HL-60/S4 treated with retinoic acid at 250 ng/mL for 4 days and 3 days (cell line): ENCODE measurements around the gene RPL10.

Experiments used
- in situ Hi-C: fragments of 300-500 bp; cut with MboI; formaldehyde crosslinking; loops from 2 replicates; pipeline ENCODE4 v1.7.0; 2022; ENCODE audit warnings: low sequenced_read_pairs

RPL10 gene

DNA sequence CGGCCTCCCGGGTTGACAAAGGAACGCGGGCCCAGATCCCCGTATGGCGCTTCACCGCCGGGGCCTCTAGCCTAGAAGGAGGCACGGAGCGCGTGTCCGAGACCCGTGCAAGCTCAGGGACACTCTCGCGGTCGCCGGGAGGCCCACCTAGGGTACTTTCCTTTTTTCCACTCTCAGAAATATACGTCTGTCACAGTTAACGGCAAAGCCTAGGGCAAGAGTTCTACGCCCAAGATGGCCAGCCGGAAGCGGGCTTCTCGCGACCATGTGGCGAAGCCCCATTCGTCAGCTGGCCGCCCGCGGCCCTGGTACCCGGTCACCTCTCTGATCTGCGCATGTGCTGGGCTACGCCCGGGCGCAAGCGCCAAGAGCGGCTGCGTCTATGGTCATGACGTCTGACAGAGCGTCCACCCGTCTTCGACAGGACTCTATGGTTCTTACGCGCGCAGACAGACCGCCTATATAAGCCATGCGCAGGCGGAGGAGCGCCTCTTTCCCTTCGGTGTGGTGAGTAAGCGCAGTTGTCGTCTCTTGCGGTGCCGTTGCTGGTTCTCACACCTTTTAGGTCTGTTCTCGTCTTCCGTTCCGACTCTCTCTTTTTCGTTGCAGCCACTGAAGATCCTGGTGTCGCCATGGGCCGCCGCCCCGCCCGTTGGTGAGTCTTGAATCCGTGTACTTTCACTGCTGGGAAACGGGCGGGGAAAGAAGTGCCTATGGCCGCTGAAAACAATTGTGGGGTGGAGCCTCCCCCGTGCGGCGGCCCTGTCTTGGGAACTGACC, at the start of gene RPL10:
TSS of gene RPL10 (plus strand) at position 490 of the 780 bp plus-strand sequence. CDS start at position 633, 143 bp downstream.
- in situ Hi-C loops = no loop called here

DNA sequence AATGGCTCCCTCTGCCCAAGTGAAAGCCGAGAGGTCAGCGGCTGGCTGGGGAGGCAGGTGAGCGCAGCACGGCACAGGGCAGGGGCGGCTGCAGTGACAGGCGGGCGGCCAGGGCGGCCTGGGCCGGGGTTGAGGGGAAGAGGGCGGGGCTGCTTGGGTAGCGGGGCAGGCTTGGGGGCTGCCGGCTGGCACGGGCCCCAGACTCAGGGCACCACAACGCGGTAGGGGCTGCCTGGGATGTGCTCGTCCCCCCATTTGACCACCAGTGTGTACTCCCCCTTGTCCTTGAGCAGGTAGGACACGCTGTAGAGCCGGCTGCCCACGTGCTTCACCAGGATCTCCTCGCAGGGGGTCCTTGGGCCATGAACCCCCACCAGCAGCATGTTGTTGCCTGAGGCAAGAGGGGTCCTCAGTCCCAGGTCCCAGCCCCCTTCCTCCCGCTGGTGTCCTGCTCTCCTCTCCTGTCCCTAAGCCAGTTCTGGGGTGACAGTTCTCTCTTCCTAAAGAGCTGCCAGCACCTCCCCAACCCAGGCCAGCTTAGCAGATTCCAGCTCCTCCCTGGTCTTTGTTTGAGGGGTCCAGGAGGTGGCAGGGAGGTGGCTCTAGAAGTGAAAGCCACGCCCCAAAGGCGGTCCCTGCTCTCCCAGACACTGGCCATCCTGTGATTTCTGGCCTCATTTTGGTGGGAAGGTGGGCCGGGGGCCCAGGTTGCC, 49.4 kb upstream of the RPL10 start:
- in situ Hi-C loops = no loop called here

DNA sequence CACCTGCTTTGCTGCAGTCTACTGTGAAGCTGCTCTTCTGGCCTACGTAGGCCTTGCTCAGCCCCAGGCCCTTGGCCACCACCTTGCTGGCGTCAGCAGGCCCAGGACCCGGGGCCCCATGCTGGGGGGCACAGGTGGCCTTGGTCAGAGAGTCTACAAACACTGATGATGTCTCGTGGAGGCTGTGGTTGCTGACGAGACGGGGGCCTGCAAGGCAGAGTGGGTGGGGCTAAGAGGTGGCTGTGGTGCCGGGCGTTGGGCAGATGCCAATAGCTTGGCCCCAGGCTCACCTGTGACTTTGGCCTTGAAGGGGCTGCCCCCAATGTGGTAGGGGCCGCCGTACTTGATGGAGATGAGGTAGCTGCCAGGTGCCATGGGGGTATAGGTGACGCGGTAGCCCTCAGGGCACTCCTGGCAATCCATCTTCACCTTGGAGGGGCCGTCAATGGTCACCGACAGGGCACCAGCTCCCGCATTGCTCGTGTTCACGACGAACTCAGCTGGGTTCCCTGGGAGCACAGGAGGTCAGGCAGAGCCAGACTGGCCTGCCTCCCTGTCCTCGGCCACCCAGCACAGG, 48.7 kb upstream of the RPL10 start:
- in situ Hi-C loops = no loop called here

DNA sequence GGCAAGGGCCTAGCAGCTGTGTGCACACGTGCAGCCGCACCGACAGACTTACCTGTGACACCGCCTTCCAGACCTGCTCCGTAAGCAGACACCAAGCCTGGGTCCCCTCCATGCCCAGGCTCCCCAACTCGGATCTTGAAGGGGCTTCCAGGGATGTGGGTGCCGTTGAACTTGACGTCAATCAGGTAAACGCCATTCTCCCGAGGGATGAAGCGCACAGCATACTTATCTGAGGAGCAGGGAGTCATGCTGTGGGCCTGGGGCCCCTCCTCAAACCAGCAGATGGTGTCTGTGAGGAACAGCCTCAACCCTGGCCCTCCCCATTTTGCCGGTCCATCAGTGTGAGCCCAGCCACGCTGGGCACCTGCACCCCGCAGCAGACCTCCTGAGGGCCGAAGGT, 48.2 kb upstream of the RPL10 start:
- in situ Hi-C loops = no loop called here

DNA sequence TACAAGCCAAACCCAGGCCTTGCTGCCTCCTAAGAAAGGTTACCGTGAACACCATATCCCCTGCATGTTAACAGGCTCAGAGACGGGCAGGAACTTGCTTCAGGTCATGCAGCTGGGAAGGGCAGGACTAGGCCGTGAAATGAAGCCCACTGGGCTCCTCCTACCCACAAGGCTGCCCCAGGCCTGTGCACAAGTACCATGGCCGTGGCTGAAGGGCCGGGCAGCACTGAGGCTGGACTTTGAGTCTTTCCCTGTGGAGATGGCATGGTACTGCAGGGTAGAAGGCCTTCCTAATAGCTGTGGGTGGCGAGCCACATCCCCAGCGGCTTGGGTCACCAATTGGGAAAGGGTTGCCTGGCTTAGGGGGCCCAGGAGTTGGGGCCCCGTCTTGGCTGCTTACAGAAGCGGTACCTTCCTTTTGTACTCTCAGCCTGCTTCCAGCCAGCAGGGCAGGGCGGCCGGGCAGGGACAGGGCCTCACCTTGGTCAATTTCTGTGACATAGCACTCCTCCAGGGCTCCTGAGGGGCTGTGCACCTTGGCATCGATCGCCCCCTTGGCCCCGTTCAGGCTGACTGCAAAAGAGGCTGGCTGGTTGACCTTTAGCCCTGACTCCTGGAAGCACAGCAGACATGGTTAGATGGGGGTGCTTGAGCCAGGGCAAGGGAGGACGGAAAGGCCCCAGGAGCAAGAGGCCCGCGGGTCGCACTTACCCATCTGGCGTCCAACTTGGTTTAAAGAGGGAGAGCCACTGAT, 47.6 kb upstream of the RPL10 start:
- in situ Hi-C loops = no loop called here

DNA sequence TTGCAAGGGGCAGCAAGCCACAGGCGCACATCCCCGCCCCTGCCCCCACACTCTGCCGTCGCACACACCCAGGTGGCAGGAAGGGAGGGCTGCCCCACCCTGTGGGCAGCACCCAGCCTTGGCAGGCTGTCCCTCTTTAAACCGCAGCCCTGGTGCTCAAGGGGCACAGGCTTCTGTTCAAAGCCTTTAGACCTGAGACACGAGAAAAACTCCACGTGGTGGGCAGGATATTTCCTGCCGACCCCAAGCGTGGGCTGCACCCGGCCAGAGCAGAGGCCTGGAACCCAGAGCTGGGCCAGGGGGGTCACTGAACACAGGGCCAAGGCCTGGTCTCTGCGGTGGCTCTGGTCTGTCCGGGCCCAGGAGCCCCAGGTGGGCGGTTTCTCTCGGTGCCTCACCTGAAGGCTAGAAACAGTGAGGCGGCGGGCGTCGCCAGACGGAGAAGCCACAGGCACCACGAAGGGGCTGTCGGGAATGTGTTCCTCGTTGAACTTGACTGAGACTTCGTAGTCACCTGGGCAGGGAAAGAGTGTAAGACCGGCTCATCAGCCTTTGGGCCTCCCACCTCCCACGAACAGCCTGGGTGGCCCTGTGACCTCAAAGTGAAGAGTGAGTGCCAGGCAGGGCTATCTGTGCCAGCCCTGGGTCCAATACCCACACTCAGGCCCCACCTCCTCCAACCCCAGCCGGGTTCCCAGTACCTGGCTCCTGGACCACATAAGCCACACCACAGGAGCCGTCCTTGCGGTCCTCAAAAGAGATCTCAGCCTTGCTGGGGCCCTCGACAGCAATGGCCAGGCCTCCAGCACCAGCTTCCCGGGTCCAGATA, 46.8 kb upstream of the RPL10 start:
- in situ Hi-C loops = no loop called here

DNA sequence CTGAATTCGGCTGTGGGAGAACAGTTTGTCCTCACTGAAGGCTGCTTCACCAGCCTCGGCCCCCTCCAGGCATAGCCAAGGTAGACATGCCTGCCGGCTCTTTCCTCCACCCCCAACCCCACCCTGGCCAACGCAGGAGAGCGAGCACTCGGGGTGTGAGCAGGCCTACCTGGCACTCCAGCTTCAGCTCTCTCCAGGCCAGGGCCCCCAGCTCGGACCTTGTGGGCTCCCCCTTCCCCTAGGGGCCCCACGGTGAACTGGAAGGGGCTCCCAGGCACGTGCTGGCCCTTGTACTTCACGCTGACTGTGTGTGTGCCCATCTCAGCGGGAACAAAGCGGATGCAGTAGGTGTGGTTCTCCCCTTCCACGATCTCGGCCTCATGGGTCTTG, 46.2 kb upstream of the RPL10 start:
- in situ Hi-C loops = no loop called here

DNA sequence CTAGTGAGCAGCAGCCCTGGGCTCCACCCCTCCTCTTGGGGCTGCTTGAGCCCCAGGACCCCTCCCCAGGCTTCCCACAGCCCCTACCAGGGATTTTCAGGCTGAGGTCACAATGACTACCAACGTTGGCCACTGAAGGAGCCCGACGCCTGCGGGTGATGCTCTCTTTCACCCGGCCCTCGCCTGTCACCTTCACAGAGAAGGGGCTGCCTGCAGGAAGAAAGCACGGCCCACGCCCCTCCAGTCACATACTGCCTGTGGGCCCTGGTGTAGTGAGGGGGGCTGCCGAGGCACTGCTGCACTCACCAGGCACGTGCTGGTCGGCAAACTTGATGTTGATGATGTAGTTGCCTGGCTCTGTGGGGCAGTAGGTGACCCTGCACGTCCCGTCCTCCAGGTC, 45.7 kb upstream of the RPL10 start:
- in situ Hi-C loops = no loop called here

DNA sequence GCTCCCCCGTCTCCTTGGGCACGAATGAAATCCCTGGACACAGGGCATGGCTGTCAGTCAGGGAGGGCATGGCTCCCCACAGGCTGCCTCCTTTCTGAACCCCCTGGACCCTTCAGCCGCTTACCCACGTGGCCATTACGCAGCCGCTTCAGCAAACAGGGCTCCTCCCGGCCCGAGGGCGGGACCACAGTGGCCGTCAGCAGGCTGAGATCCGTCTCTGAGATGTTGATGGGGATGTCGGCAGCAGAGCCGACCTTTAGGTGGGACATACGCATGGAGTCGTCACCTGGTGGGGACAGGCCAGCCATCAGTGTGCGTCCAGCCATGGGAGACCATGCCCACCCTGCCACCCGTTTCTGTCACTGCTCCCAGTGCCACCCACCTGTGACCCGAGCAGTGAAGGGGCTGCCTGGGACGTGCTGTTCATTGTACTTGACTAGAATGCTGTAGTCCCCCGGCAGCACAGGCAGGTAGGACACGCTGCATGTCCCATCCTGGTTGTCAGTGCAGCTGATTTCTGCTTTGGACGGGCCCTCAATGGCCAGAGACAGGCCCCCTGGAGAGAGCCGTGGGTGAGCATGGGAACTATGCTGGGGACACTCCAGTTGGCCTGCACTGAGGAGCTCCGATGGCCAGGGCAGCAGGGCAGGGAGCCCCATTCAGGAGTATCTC, 44.9 kb upstream of the RPL10 start:
- in situ Hi-C loops = no loop called here

DNA sequence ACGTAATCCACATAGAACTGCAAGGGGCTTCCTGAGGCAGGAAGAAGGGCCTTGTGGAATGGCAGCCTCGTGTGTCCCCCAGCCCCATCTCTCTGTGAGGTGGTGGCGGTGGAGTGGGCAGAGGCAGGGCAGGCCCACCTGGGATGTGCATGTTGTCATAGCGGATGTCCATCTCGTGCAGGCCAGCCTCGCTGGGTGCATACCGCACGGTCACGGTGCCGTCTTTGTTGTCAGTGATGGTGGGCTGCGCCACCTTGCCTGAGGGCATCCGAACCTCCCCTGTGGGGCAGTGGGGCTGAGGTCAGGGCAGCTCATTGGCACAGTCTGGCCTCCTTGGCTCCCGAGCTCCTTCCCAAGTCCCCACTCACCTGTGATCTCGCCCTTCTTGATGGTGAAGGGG, 44.2 kb upstream of the RPL10 start:
- in situ Hi-C loops = no loop called here

DNA sequence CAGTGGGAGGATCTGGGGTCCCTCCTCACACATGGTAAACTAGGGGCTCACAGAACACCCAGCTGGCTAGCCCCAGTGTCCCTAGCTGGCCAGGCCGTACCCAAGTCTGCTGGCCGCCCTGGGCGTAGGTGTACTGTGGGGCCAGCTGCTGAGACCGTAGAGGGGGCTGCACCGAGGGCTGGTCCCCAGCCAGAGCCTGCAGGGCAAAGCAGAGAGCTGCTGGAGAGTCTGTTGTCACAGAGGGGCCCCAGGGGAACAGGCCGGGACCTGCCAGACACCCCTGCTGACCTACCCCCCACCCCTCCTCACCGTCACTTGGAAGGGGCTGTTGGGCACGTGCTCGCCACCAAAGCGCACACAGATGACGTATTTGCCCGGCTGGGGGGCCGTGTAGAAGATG, 43.7 kb upstream of the RPL10 start:
- in situ Hi-C loops = no loop called here

DNA sequence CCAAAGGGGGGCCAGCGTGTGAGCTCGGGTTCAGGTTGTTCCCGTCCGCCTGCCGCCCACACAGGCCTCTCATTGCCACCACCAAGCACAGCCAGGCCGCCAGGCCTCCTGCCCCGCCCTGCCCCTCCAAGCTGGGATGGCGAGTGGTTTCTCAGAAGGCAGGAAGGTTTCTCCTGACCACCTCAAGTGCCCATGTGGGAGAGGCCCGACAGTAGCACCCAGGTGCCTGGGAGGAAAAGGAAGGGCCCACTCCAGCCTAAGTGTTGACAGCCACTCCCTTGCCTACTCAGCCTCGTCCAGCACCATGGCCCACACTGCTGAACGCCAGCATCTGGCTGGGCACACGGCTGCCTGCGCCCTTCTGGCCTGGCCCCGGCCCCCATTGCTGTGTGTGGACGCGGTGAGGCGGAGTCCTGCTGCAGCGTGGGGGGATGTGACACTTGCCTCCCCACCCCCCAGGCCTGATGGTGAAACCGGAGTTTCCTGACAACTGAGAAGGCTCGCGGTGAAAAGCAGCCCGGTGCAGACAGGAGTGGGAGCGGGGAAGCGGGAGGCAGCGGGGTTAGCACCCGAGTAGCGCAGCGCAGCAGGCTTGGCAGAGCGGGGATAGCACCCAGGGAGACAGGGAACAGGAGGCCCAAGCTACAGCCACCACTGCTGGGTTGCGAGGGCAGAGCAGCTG, 42.9 kb upstream of the RPL10 start:
- in situ Hi-C loops = no loop called here

DNA sequence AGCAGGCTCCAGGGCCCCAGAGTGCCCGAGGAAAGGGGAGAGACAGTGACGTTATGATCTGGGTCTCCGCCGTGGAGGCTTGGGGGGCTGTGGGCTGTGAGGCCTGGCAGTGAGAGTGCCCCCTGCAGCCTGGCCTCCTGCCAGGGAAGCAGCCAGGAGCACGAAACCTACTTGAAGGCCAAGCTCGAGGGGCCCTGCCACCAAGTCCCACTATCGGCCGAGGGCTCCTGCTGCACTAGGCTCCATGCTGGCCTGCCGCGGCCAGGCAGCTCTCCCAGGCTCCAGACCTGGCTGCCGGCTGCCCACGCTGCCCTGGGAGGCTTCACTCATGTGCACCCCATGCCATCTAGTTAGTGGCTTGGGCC, 42.4 kb upstream of the RPL10 start:
- in situ Hi-C loops = no loop called here

DNA sequence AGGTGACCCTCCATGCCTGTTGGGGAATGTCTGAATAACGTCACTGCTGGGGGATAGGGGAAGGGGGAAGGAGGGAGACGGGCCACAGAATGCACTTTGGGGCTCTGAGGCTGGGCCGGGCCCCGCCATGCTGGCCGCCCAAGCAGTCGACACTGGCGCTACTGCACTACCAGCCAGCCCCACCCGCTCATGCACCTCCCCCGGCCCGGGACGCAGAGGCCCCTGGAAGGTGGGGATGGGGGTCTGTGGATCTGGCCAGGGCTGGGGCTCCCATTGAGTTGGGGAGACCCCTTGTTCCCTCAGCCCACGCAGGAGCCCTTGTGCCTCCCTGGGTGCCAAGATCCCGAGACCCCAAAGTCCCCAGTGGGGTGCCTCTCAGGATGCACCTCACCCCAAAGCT, 41.6 kb upstream of the RPL10 start:
- in situ Hi-C loops = no loop called here

DNA sequence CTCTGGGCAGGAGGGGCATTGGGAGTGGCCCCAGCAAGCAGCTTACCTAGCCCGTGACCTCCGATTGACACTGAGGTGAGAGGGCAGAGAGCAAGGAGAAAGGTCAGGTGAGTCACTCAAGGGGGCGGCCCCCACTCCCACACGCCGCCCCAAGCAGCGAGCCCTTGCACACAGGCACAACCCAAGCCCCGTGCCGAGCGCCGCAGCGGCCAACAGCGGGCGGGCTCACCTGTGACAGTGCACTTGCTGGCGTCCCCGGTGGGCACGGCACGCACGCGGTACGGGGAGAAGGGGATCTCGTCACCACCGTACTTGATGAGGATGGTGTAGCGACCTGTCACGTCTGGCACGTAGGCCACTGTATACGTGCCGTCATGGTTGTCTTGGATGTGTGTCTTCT, 41.0 kb upstream of the RPL10 start:
- in situ Hi-C loops = no loop called here

DNA sequence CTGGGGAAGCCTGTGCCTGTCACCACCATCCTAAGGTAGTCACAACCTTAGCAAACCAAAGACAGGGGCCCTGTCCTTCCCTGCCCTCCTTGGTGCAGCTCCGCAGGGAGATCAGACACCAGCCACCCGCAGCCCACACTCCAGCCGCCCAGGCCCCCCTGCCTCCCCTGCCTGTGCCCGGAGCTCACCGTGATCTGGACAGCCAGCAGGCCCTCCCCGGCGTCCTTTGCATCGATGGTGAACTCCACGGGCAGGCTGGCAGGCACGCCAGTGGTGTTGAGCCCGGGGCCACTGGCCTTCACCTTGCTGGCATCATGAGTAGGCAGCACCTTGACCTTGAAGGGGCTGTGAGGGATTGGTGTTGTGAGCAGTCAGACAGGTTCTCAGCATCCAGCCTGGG, 40.2 kb upstream of the RPL10 start:
- in situ Hi-C loops = no loop called here

DNA sequence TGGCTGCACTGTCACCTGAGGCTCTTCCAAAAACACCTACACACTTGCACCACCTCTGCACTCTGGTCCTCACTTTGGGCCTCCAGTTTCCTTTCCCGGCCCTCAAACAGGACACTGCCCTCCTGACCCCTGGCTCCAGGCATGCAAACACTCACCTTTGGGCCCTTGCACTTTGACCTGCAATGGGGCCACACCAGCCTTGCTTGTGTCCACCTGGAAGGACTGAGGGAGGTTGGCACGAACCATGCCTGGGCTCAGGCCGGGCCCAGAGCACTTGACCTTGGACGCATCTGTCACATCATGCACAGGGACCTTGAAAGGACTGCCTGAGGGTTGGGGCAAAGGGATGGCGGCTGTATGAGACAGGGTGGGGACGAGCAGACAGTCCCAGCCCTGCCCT, 39.3 kb upstream of the RPL10 start:
- in situ Hi-C loops = no loop called here

DNA sequence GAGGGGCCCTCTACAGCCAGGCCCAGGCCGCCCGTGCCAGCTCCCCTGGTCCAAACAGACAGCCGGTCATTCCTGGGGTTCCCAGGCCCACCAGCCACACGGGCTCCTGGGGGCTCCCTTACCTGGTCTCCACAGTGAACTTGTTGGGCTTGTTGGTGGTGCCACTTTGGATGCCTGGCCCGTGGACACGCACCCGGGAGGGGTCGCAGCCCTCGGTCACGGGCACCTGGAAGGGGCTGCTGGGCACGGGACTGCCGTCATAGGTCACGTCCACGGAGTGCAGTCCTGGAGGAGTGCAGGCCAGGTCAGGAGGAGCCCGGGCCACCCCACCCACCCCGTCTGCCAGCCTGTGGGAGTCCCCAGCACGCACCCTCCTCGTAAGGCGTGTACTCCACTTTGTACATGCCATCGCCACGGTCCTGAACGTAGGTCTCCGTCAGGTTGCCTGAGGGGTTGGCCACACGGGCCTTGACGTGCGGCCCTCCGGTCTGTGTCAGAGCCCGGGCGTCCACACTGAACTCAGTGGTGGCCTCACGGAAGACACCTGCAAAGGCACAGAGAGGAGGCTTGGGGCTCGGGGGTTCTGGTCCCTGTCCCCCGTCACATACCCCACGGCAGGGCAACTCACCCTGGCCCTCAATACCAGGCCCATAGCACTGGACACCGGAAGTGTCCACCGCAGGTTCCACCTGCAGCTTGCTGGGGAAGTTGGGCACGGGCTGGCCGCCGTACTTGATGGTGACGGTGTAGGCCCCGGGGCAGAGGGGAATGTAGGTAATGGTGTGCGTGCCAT, 38.6 kb upstream of the RPL10 start:
- in situ Hi-C loops = no loop called here
